Chondrocyte (in vitro differentiated cells): ENCODE measurements around the gene PANK1. TPM values are rescaled to one million over a fixed set of nuclear protein-coding genes. Genes with fewer than 3 reads are reported as not detected.

Source experiments
- DNase-seq: peaks from one replicate; pipeline ENCODE4 v3.0.0; 2021; ENCODE audit warnings: mixed read lengths, low spot score
- H3K27ac Mint-ChIP-seq: one replicate; pipeline ENCODE4 v1.8.0; 2021; ENCODE audit warnings: mild to moderate bottlenecking, moderate library complexity, mixed read lengths; ENCODE audit not compliant: unreplicated experiment
- H3K27me3 Mint-ChIP-seq: 2 replicates; pipeline ENCODE4 v1.8.0; 2021; ENCODE audit warnings: low read depth, mixed read lengths
- H3K36me3 Mint-ChIP-seq: 2 replicates; pipeline ENCODE4 v1.8.0; 2021; ENCODE audit warnings: low read depth, mixed read lengths
- H3K4me1 Mint-ChIP-seq: 2 replicates; pipeline ENCODE4 v1.8.0; 2021; ENCODE audit warnings: low read depth, mild to moderate bottlenecking, mixed read lengths
- H3K4me3 Mint-ChIP-seq: one replicate; pipeline ENCODE4 v1.8.0; 2021; ENCODE audit warnings: mild to moderate bottlenecking, moderate library complexity, mixed read lengths; ENCODE audit not compliant: unreplicated experiment
- H3K9me3 Mint-ChIP-seq: 2 replicates; pipeline ENCODE4 v1.8.0; 2021; ENCODE audit warnings: low read depth, mixed read lengths
- CTCF ChIP-seq: fragments of 200-600 bp; sonication (generic); IDR thresholded peaks from 2 replicates; pipeline ENCODE4 v1.5.0; 2021; ENCODE audit warnings: antibody characterized with exemption, mild to moderate bottlenecking, moderate library complexity
- total RNA-seq: library from RNA; stranded (reverse); gene quantifications from 3 replicates; pipeline ENCODE4 v1.2.1, GENCODE V29; 2021

Gene PANK1
- total RNA-seq, 1 donor from 2014 or later, result 7.6 TPM

- DNase-seq, result no peak
- no peaks in the 10 kb centered on the region for H3K9me3 Mint-ChIP-seq
- no peak for TF ChIP-seq CTCF
- H3K4me1 Mint-ChIP-seq, result peaks cover 15% of the 10 kb centered on the region
- no peaks in the 10 kb centered on the region for H3K36me3 Mint-ChIP-seq
- H3K27me3 Mint-ChIP-seq, result no peaks in the 10 kb centered on the region
- no peak overlapping the region for H3K27ac Mint-ChIP-seq
- H3K4me3 Mint-ChIP-seq, result no peak overlapping the region
Measured at GRCh38 chr10:89663144-89663543, 18.1 kb upstream of the PANK1 start.

DNA sequence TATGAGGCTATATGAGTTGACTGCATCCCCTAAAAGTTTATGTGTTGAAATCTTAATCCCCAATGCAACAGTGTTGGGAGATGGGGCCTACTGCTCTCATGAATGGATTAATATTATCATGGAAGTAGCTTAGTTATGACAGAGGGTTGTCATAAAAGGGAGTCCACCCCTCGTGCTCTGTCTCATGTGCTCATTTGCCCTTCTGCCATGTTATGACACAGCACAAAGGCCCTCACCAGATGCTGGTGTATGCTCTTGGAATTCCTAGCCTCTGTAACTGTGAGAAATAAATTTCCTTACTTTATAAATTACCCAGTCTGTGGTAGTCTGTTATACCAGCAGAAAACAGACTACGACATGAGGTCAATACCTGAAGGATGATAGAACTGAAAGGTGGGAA is 17.6 kb upstream of the PANK1 start:
- no peak overlapping the region for H3K4me3 Mint-ChIP-seq
- no peak for DNase-seq

DNA sequence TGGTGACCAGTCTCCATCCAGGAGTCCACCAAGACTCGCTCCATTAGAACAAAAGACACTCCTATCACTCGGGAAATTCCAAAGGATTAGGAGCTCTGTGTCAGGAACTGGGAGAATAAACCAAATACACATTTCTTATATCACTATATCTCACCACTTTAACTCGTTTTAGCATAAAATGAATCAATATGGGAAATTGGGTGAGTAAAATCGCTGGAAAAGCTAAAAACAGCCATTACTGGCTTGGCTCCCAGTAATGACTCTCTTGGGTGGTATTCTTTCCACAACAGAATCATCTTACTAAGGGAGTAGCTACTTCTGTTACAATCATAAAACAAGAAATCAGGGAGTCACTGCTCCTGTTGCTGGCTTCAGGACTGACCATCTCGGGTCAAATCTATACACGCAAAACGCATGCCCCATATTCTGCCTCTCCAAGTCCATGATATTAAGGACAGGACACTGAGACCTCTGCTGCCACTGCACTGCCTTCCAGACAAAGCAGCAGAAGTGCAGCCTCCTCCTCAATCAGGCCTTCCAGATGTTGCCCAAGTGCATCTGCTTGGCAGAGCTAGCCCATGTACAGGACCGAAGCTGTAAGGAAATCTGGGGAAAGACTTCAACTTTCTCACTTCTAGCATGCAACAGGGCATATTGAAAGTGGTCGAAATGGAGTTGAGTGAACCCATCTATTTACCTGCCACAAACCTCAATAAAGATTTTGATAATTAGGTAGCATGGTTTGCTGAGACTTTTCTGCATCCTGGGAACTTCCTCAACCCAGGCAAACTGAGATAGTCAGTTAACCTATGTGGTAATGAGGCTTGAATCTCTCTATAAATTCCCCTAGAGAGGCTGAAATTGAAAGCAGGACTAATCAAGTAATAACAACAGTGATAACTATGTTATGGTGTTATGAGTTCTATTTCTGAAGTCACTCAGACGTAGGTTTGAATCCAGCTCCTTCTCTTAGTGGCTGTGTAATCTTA is 14.4 kb upstream of the PANK1 start:
- no peaks in the 10 kb centered on the region for H3K27me3 Mint-ChIP-seq
- no peaks in the 10 kb centered on the region for H3K36me3 Mint-ChIP-seq
- peaks cover 6% of the 10 kb centered on the region for H3K9me3 Mint-ChIP-seq
- no peak for DNase-seq
- H3K4me3 Mint-ChIP-seq, result no peak overlapping the region
- TF ChIP-seq CTCF, result no peak
- peaks cover 15% of the 10 kb centered on the region for H3K4me1 Mint-ChIP-seq
- H3K27ac Mint-ChIP-seq, result peak overlapping the region; percentile 1

More for the DNA sequence above, 17.6 kb upstream of the PANK1 start:
- Mint-ChIP-seq H3K9me3 (no peaks in the 10 kb centered on the region), H3K27ac (no peak overlapping the region), H3K36me3 (no peaks in the 10 kb centered on the region), H3K27me3 (no peaks in the 10 kb centered on the region), H3K4me1 (peaks cover 15% of the 10 kb centered on the region)
- no peak for TF ChIP-seq CTCF

- no peak for DNase-seq
- no peak overlapping the region for H3K27ac Mint-ChIP-seq
- no peaks in the 10 kb centered on the region for H3K27me3 Mint-ChIP-seq
- H3K4me3 Mint-ChIP-seq, result no peak overlapping the region
- peaks cover 6% of the 10 kb centered on the region for H3K9me3 Mint-ChIP-seq
- H3K4me1 Mint-ChIP-seq, result peaks cover 16% of the 10 kb centered on the region
- H3K36me3 Mint-ChIP-seq, result no peaks in the 10 kb centered on the region
- TF ChIP-seq CTCF, result no peak
Measured at GRCh38 chr10:89657302-89657701, 12.3 kb upstream of the PANK1 start.

- Mint-ChIP-seq H3K4me1 (peaks cover 16% of the 10 kb centered on the region), H3K36me3 (no peaks in the 10 kb centered on the region), H3K27me3 (no peaks in the 10 kb centered on the region), H3K9me3 (peaks cover 6% of the 10 kb centered on the region), H3K27ac (no peak overlapping the region), H3K4me3 (no peak overlapping the region)
- no peak for DNase-seq
- TF ChIP-seq CTCF, result no peak
Measured at GRCh38 chr10:89655722-89656121, 10.7 kb upstream of the PANK1 start.
